Panc1 (cell line): ENCODE results near the gene DOCK4. TPM values are rescaled to one million over a fixed set of nuclear protein-coding genes. Genes with fewer than 3 reads are reported as not detected.

Experiments
- ATAC-seq: fragments of 200-7000 bp; cut with Tn5 transposase; 2 replicates; pipeline ENCODE4 v1.9.1; 2020; ENCODE audit warnings: mild to moderate bottlenecking, moderate library complexity
- BruUV-seq: library from RNA; stranded (reverse); fragments of 400-500 nt; replicated peaks from 2 replicates; lab custom pipeline; 2021; lab: Mats Ljungman, UMichigan
- CTCF ChIA-PET: fragments of 300-600 bp; sonication (Branson Sonifier 250); formaldehyde crosslinking; loops from one replicate; lab custom pipeline; 2022; ENCODE audit warnings: antibody characterized with exemption; lab: Charles Lee
- POLR2A ChIA-PET: fragments of 300-600 bp; sonication (Branson Sonifier 250); formaldehyde crosslinking; loops from one replicate; lab custom pipeline; 2022; ENCODE audit warnings: antibody characterized with exemption; lab: Charles Lee
- DNase-seq: peaks from one replicate; pipeline ENCODE4 v3.0.0-alpha.2; 2010; ENCODE audit warnings: low read depth, low spot score
- H3K27ac ChIP-seq: 2 replicates; pipeline ENCODE4 v1.5.1; 2011; ENCODE audit warnings: mild to moderate bottlenecking, low read length, inconsistent platforms
- H3K27me3 ChIP-seq: fragments of 200-500 bp; sonication (Bioruptor generic); 2 replicates; pipeline ENCODE4 v1.6.0; 2014; ENCODE audit warnings: low read length, inconsistent platforms; ENCODE audit not compliant: control insufficient read depth, insufficient read depth
- H3K36me3 ChIP-seq: fragments of 200-500 bp; sonication (Bioruptor generic); 2 replicates; pipeline ENCODE4 v1.5.1; 2014; ENCODE audit warnings: inconsistent platforms, mild to moderate bottlenecking, low read length, moderate library complexity; ENCODE audit not compliant: control insufficient read depth, insufficient read depth
- H3K4me1 ChIP-seq: 2 replicates; pipeline ENCODE4 v1.5.1; 2011; ENCODE audit warnings: inconsistent platforms, mild to moderate bottlenecking, low read length, moderate library complexity; ENCODE audit not compliant: control insufficient read depth, insufficient read depth
- H3K4me3 ChIP-seq, 2 experiments: 2 replicates each; pipeline ENCODE4 v1.5.1; 2011 to 2012; ENCODE audit warnings: low read depth in 2 of 2, low read length in 2 of 2, mild to moderate bottlenecking in 2 of 2, inconsistent platforms in 1 of 2, moderate library complexity in 1 of 2
- H3K9me3 ChIP-seq: fragments of 200-500 bp; sonication (Bioruptor generic); 2 replicates; pipeline ENCODE4 v1.5.1; 2014; ENCODE audit warnings: low read depth, mild to moderate bottlenecking, inconsistent platforms, low read length, moderate library complexity; ENCODE audit not compliant: control insufficient read depth, insufficient read depth
- POLR2AphosphoS5 ChIP-seq: IDR thresholded peaks from 2 replicates; pipeline ENCODE4 v1.6.1; 2012; ENCODE audit warnings: mild to moderate bottlenecking, low read depth, low read length, moderate library complexity
- SIN3A ChIP-seq: IDR thresholded peaks from 2 replicates; pipeline ENCODE4 v1.6.1; 2012; ENCODE audit warnings: low read depth, mild to moderate bottlenecking, low read length, moderate library complexity, borderline replicate concordance; ENCODE audit not compliant: insufficient read depth
- TCF7L2 ChIP-seq: IDR thresholded peaks from 2 replicates; pipeline ENCODE4 v1.6.1; 2011; ENCODE audit warnings: mild to moderate bottlenecking, low read depth, low read length, inconsistent platforms
- in situ Hi-C: cut with HindIII; loops from 2 replicates; pipeline ENCODE4 v1.10.0; 2016; ENCODE audit warnings: low sequenced_read_pairs, low pct_unique_long_range_greater_than_20kb
- intact Hi-C: fragments of 100-400 bp; cut with micrococcal nuclease; formaldehyde crosslinking; loops from one replicate; pipeline ENCODE4 v1.10.0; 2022; ENCODE audit not compliant: unreplicated experiment
- total RNA-seq: library from RNA; stranded (reverse); gene quantifications from one replicate; pipeline ENCODE4 v1.2.1, GENCODE V29; 2021; ENCODE audit not compliant: unreplicated experiment
- TF ChIP-seq, protein P1 (sequence below): fragments of 450-650 bp; IDR thresholded peaks from 2 replicates; pipeline ENCODE4 v1.5.1; 2017; ENCODE audit warnings: mild to moderate bottlenecking
- TF ChIP-seq, protein P2 (sequence below), 2 experiments: IDR thresholded peaks; 2 replicates each; pipeline ENCODE4 v1.6.1; 2011 to 2012; ENCODE audit warnings: low read depth in 2 of 2, control low read depth in 1 of 2, low read length in 1 of 2, mild to moderate bottlenecking in 1 of 2, moderate library complexity in 1 of 2; ENCODE audit not compliant: insufficient read depth in 1 of 2

The DOCK4 gene
- total RNA-seq, 1 experiment from 2014 or later, result 10.8 TPM

DNA sequence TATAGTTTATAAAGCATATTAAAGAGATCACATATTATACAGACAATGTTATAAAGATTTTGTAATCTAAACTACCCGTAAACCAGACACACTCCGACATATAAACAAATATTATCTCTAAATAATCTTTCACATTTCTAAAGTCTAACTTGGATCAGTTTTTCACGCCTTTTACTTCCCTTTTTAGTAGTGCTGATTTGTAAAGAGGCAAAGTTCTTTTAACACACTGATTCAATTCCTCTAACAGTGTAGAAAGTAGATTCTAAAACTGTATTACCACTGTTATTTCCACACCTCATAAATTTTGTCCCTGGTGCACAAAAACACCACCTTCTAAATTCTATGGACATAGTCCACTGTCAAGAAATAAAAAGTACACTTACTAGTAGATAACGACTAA, 230.9 kb downstream of the DOCK4 start:
- no peak for ATAC-seq
- no peak for TF ChIP-seq SIN3A
- TF ChIP-seq, protein P1, sequence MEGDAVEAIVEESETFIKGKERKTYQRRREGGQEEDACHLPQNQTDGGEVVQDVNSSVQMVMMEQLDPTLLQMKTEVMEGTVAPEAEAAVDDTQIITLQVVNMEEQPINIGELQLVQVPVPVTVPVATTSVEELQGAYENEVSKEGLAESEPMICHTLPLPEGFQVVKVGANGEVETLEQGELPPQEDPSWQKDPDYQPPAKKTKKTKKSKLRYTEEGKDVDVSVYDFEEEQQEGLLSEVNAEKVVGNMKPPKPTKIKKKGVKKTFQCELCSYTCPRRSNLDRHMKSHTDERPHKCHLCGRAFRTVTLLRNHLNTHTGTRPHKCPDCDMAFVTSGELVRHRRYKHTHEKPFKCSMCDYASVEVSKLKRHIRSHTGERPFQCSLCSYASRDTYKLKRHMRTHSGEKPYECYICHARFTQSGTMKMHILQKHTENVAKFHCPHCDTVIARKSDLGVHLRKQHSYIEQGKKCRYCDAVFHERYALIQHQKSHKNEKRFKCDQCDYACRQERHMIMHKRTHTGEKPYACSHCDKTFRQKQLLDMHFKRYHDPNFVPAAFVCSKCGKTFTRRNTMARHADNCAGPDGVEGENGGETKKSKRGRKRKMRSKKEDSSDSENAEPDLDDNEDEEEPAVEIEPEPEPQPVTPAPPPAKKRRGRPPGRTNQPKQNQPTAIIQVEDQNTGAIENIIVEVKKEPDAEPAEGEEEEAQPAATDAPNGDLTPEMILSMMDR, result no peak
- no peak for TF ChIP-seq POLR2AphosphoS5
- no peak for TF ChIP-seq TCF7L2
- Histone ChIP-seq H3K4me1 (no peaks in the 10 kb centered on the region), H3K27me3 (no peaks in the 10 kb centered on the region), H3K4me3 (no peak overlapping the region), H3K9me3 (no peaks in the 10 kb centered on the region), H3K36me3 (no peaks in the 10 kb centered on the region), H3K27ac (no peak overlapping the region)
- no peak for DNase-seq
- intact Hi-C loops (no loop called here), in situ Hi-C loops (no loop called here)
- no TSS peak for BruUV-seq
- POLR2A ChIA-PET, result no interaction called here
- CTCF ChIA-PET, result no interaction called here

DNA sequence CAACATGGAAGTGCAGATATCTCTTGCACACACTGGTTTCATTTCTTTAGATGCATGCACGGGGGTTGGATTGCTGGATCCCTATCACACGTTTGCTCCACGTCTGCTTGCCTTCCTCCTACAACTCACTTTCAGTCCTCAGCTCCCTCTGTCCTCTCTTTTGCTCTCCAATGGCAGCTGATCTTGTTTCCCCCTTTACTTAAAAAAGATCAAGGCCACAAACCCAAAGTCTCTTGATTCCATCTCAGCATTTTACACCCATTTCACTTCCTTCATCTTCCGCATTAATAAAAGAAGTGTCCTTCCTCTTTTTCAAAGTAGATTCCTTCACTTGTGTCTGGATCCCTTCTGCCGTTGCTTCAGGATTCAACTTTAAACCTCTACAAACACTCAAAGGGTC, 245.2 kb downstream of the DOCK4 start:
- DNase-seq (no peak), ATAC-seq (no peak)
- CTCF ChIA-PET, result no interaction called here
- no TSS peak for BruUV-seq
- Histone ChIP-seq H3K27ac (no peak overlapping the region), H3K27me3 (no peaks in the 10 kb centered on the region), H3K9me3 (no peaks in the 10 kb centered on the region), H3K36me3 (no peaks in the 10 kb centered on the region), H3K4me3 (no peak overlapping the region), H3K4me1 (no peaks in the 10 kb centered on the region)
- TF ChIP-seq, protein P1, result no peak
- TF ChIP-seq SIN3A, result no peak
- TF ChIP-seq, protein P2, sequence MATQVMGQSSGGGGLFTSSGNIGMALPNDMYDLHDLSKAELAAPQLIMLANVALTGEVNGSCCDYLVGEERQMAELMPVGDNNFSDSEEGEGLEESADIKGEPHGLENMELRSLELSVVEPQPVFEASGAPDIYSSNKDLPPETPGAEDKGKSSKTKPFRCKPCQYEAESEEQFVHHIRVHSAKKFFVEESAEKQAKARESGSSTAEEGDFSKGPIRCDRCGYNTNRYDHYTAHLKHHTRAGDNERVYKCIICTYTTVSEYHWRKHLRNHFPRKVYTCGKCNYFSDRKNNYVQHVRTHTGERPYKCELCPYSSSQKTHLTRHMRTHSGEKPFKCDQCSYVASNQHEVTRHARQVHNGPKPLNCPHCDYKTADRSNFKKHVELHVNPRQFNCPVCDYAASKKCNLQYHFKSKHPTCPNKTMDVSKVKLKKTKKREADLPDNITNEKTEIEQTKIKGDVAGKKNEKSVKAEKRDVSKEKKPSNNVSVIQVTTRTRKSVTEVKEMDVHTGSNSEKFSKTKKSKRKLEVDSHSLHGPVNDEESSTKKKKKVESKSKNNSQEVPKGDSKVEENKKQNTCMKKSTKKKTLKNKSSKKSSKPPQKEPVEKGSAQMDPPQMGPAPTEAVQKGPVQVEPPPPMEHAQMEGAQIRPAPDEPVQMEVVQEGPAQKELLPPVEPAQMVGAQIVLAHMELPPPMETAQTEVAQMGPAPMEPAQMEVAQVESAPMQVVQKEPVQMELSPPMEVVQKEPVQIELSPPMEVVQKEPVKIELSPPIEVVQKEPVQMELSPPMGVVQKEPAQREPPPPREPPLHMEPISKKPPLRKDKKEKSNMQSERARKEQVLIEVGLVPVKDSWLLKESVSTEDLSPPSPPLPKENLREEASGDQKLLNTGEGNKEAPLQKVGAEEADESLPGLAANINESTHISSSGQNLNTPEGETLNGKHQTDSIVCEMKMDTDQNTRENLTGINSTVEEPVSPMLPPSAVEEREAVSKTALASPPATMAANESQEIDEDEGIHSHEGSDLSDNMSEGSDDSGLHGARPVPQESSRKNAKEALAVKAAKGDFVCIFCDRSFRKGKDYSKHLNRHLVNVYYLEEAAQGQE (IDR thresholded peaks at IDR 0.05; ENCODE audit: insufficient read depth in 1 of 2, low read depth in 2 of 2, low read length in 1 of 2), result no peak
- TF ChIP-seq POLR2AphosphoS5, result no peak
- TF ChIP-seq TCF7L2, result no peak
- intact Hi-C loops, result no loop called here
- POLR2A ChIA-PET, result no interaction called here
- in situ Hi-C loops, result no loop called here
